Effector memory CD8-positive, alpha-beta T cell (primary cell): ENCODE data around the gene AIP.

Experiments
- ATAC-seq: fragments of 150-1000 bp; cut with Tn5 transposase; replicated peaks from 2 replicates; pipeline ENCODE4 v1.10.0; 2021; ENCODE audit warnings: mild to moderate bottlenecking, moderate library complexity
- DNase-seq, 3 experiments: peaks; one replicate each; pipeline ENCODE4 v3.0.0; 2021
- H3K27ac Mint-ChIP-seq, 2 donors: one replicate each; pipeline ENCODE4 v1.8.0; 2022; ENCODE audit warnings: mild to moderate bottlenecking in 2 of 2, mixed read lengths in 2 of 2, moderate library complexity in 2 of 2
- H3K27me3 Mint-ChIP-seq, 2 donors: one replicate each; pipeline ENCODE4 v1.8.0; 2022; ENCODE audit warnings: mixed read lengths in 2 of 2
- H3K36me3 Mint-ChIP-seq: one replicate; pipeline ENCODE4 v1.8.0; 2022; ENCODE audit warnings: mild to moderate bottlenecking, moderate library complexity, mixed read lengths; ENCODE audit not compliant: insufficient read depth
- H3K4me1 Mint-ChIP-seq, 2 donors: one replicate each; pipeline ENCODE4 v1.8.0; 2022; ENCODE audit warnings: low read depth in 2 of 2, mixed read lengths in 2 of 2
- H3K4me3 Mint-ChIP-seq, 2 donors: one replicate each; pipeline ENCODE4 v1.8.0; 2022; ENCODE audit warnings: mild to moderate bottlenecking in 2 of 2, mixed read lengths in 2 of 2, moderate library complexity in 2 of 2
- H3K9me3 Mint-ChIP-seq, 2 donors: one replicate each; pipeline ENCODE4 v1.8.0; 2022; ENCODE audit warnings: mixed read lengths in 2 of 2

Gene AIP

GRCh38 chr11:67520856-67521824, 38.3 kb downstream of the AIP start:
- H3K36me3 Mint-ChIP-seq = peaks cover 3% of the 10 kb centered on the region
- H3K27me3 Mint-ChIP-seq = peaks cover 0 to 44% of the 10 kb centered on the region in 2 donors

GRCh38 chr11:67521924-67522323, 39.1 kb downstream of the AIP start:
- Mint-ChIP-seq H3K27me3 (peaks cover 5 to 46% of the 10 kb centered on the region in 2 donors), H3K4me3 (no peak overlapping the region), H3K36me3 (peaks cover 3% of the 10 kb centered on the region), H3K27ac (no peak overlapping the region), H3K4me1 (no peaks in the 10 kb centered on the region), H3K9me3 (no peaks in the 10 kb centered on the region)
- DNase-seq = no peak
- no peak for ATAC-seq

More at GRCh38 chr11:67520856-67521824, 38.3 kb downstream of the AIP start:
- Mint-ChIP-seq H3K9me3 (no peaks in the 10 kb centered on the region), H3K27ac (no peak overlapping the region), H3K4me1 (no peaks in the 10 kb centered on the region), H3K4me3 (no peak overlapping the region)
- ATAC-seq = no peak
- no peak for DNase-seq

GRCh38 chr11:67522338-67522737, 39.5 kb downstream of the AIP start:
- no peaks in the 10 kb centered on the region for H3K4me1 Mint-ChIP-seq
- DNase-seq (no peak), ATAC-seq (no peak)
- peaks cover 2% of the 10 kb centered on the region for H3K36me3 Mint-ChIP-seq
- no peaks in the 10 kb centered on the region for H3K9me3 Mint-ChIP-seq
- no peak overlapping the region for H3K27ac Mint-ChIP-seq
- no peak overlapping the region for H3K4me3 Mint-ChIP-seq
- H3K27me3 Mint-ChIP-seq = peaks cover 9 to 46% of the 10 kb centered on the region in 2 donors

GRCh38 chr11:67522844-67523555, 40.2 kb downstream of the AIP start, which contains the start of gene CABP2:
Gene CABP2, minus strand, starts transcription at chr11:67523446. Its CDS starts 120 bp downstream, at chr11:67523326.
- Mint-ChIP-seq H3K4me3 (no peak within 1 kb of the TSS), H3K27me3 (peaks cover 12 to 52% of the 10 kb centered on the region in 2 donors), H3K36me3 (no peaks in the 10 kb centered on the region), H3K4me1 (no peaks in the 10 kb centered on the region), H3K27ac (no peak within 1 kb of the TSS), H3K9me3 (no peaks in the 10 kb centered on the region)
- DNase-seq = no peak
- ATAC-seq = no peak

GRCh38 chr11:67523556-67524479, 41.0 kb downstream of the AIP start:
- no peak for DNase-seq
- no peak overlapping the region for H3K27ac Mint-ChIP-seq
- H3K27me3 Mint-ChIP-seq = peaks cover 13 to 59% of the 10 kb centered on the region in 2 donors
- no peaks in the 10 kb centered on the region for H3K4me1 Mint-ChIP-seq
- no peak for ATAC-seq
- no peak overlapping the region for H3K4me3 Mint-ChIP-seq
- no peaks in the 10 kb centered on the region for H3K36me3 Mint-ChIP-seq
- H3K9me3 Mint-ChIP-seq = no peaks in the 10 kb centered on the region

- H3K27ac Mint-ChIP-seq = peak overlapping the region in 1 of 2 donors; percentile 73
- ATAC-seq = no peak
Observed at GRCh38 chr11:67524480-67524808, 41.6 kb downstream of the AIP start.

GRCh38 chr11:67525275-67525976, 42.6 kb downstream of the AIP start:
- ATAC-seq (no peak), DNase-seq (no peak)
- Mint-ChIP-seq H3K9me3 (no peaks in the 10 kb centered on the region), H3K4me1 (peaks cover 0 to 1% of the 10 kb centered on the region in 2 donors), H3K27ac (peak overlapping the region in 1 of 2 donors; percentile 70), H3K4me3 (no peak overlapping the region), H3K36me3 (no peaks in the 10 kb centered on the region), H3K27me3 (peaks cover 18 to 66% of the 10 kb centered on the region in 2 donors)

More at GRCh38 chr11:67524480-67524808, 41.6 kb downstream of the AIP start:
- no peaks in the 10 kb centered on the region for H3K9me3 Mint-ChIP-seq
- peaks cover 18 to 65% of the 10 kb centered on the region in 2 donors for H3K27me3 Mint-ChIP-seq
- H3K36me3 Mint-ChIP-seq = no peaks in the 10 kb centered on the region
- H3K4me3 Mint-ChIP-seq = no peak overlapping the region
- no peak for DNase-seq
- H3K4me1 Mint-ChIP-seq = peaks cover 0 to 1% of the 10 kb centered on the region in 2 donors

GRCh38 chr11:67528376-67528775, 45.5 kb downstream of the AIP start:
- H3K4me1 Mint-ChIP-seq = peaks cover 0 to 1% of the 10 kb centered on the region in 2 donors
- DNase-seq (no peak), ATAC-seq (no peak)
- no peaks in the 10 kb centered on the region for H3K36me3 Mint-ChIP-seq
- H3K27me3 Mint-ChIP-seq = peaks cover 18 to 52% of the 10 kb centered on the region in 2 donors
- H3K4me3 Mint-ChIP-seq = no peak overlapping the region
- no peaks in the 10 kb centered on the region for H3K9me3 Mint-ChIP-seq
- no peak overlapping the region for H3K27ac Mint-ChIP-seq

GRCh38 chr11:67530282-67530592, 47.4 kb downstream of the AIP start:
- H3K27me3 Mint-ChIP-seq = peaks cover 18 to 41% of the 10 kb centered on the region in 2 donors
- ATAC-seq (no peak), DNase-seq (no peak)
- H3K27ac Mint-ChIP-seq = no peak overlapping the region
- H3K4me1 Mint-ChIP-seq = peaks cover 0 to 1% of the 10 kb centered on the region in 2 donors
- H3K36me3 Mint-ChIP-seq = no peaks in the 10 kb centered on the region
- peaks cover 0 to 3% of the 10 kb centered on the region in 2 donors for H3K9me3 Mint-ChIP-seq
- H3K4me3 Mint-ChIP-seq = no peak overlapping the region

GRCh38 chr11:67532889-67533288, 50.1 kb downstream of the AIP start:
- Mint-ChIP-seq H3K4me1 (peaks cover 0 to 1% of the 10 kb centered on the region in 2 donors), H3K36me3 (no peaks in the 10 kb centered on the region), H3K27ac (no peak overlapping the region), H3K27me3 (peaks cover 6 to 15% of the 10 kb centered on the region in 2 donors), H3K9me3 (peaks cover 0 to 3% of the 10 kb centered on the region in 2 donors), H3K4me3 (no peak overlapping the region)
- no peak for DNase-seq
- no peak for ATAC-seq

- Mint-ChIP-seq H3K36me3 (no peaks in the 10 kb centered on the region), H3K27ac (no peak overlapping the region)
- DNase-seq = no peak
Observed at GRCh38 chr11:67534070-67534679, 51.3 kb downstream of the AIP start.

GRCh38 chr11:67535561-67535960, 52.7 kb downstream of the AIP start:
- Mint-ChIP-seq H3K4me1 (no peaks in the 10 kb centered on the region), H3K27me3 (peaks cover 0 to 8% of the 10 kb centered on the region in 2 donors), H3K4me3 (no peak overlapping the region), H3K36me3 (no peaks in the 10 kb centered on the region), H3K9me3 (peaks cover 0 to 3% of the 10 kb centered on the region in 2 donors), H3K27ac (no peak overlapping the region)
- ATAC-seq (no peak), DNase-seq (no peak)

More at GRCh38 chr11:67534070-67534679, 51.3 kb downstream of the AIP start:
- Mint-ChIP-seq H3K4me3 (no peak overlapping the region), H3K27me3 (peaks cover 2 to 12% of the 10 kb centered on the region in 2 donors), H3K9me3 (peaks cover 0 to 3% of the 10 kb centered on the region in 2 donors), H3K4me1 (peaks cover 0 to 1% of the 10 kb centered on the region in 2 donors)
- ATAC-seq = no peak
